OCI-LY7 (cell line): ENCODE results near the gene TMEM33. TPM values are rescaled to one million over a fixed set of nuclear protein-coding genes. Genes with fewer than 3 reads are reported as not detected.
"Not testable (repeated sequence)": the region's sequence is repeated elsewhere in the genome, so short reads cannot be mapped to it uniquely, and the experiment has no call there.

Experiments used
- BruUV-seq: library from RNA; stranded (reverse); fragments of 400-500 nt; replicated peaks from 2 replicates; lab custom pipeline; 2021; lab: Mats Ljungman, UMichigan
- CTCF ChIA-PET: fragments of 300-600 bp; sonication (Branson Sonifier 250); formaldehyde crosslinking; loops from one replicate; lab custom pipeline; 2022; ENCODE audit warnings: antibody characterized with exemption; ENCODE audit not compliant: unreplicated experiment; lab: Charles Lee
- POLR2A ChIA-PET: fragments of 300-600 bp; sonication (Branson Sonifier 250); formaldehyde crosslinking; loops from one replicate; lab custom pipeline; 2022; ENCODE audit warnings: antibody characterized with exemption; lab: Charles Lee
- DNase-seq: peaks from one replicate; pipeline ENCODE4 v3.0.0-alpha.2; 2015; ENCODE audit warnings: low spot score
- H2AFZ ChIP-seq: fragments of 200-600 bp; sonication (generic), shearing (Covaris generic); 2 replicates; pipeline ENCODE4 v1.6.1; 2014; ENCODE audit warnings: mild to moderate bottlenecking, antibody characterized with exemption, low read length, moderate library complexity
- H3K27ac ChIP-seq: fragments of 200-600 bp; sonication (generic); 2 replicates; pipeline ENCODE4 v1.5.1; 2014; ENCODE audit warnings: mixed run types, low read depth, mild to moderate bottlenecking, moderate library complexity, low read length, inconsistent platforms; ENCODE audit not compliant: poor library complexity, severe bottlenecking
- H3K36me3 ChIP-seq: fragments of 200-600 bp; sonication (generic); 2 replicates; pipeline ENCODE4 v1.6.1; 2014; ENCODE audit warnings: mild to moderate bottlenecking, antibody characterized with exemption, low read length, moderate library complexity, mixed read lengths; ENCODE audit not compliant: insufficient read depth
- H3K4me1 ChIP-seq: fragments of 200-600 bp; sonication (generic); 2 replicates; pipeline ENCODE4 v1.5.1; 2014; ENCODE audit warnings: mild to moderate bottlenecking, low read length; ENCODE audit not compliant: insufficient read depth, poor library complexity, severe bottlenecking
- H3K4me2 ChIP-seq: fragments of 200-600 bp; sonication (generic); 2 replicates; pipeline ENCODE4 v1.6.1; 2014; ENCODE audit warnings: mild to moderate bottlenecking, low read length
- H3K4me3 ChIP-seq: fragments of 200-600 bp; sonication (generic); 2 replicates; pipeline ENCODE4 v1.5.1; 2014; ENCODE audit warnings: mild to moderate bottlenecking, low read depth, low read length; ENCODE audit not compliant: poor library complexity, severe bottlenecking
- H3K79me2 ChIP-seq: fragments of 200-600 bp; sonication (generic); 2 replicates; pipeline ENCODE4 v1.6.1; 2016; ENCODE audit warnings: low read depth, mild to moderate bottlenecking, low read length, moderate library complexity, mixed read lengths; ENCODE audit not compliant: insufficient read depth
- H3K9me2 ChIP-seq: fragments of 200-600 bp; sonication (generic); 2 replicates; pipeline ENCODE4 v1.6.1; 2016; ENCODE audit warnings: mild to moderate bottlenecking, low read length, mixed read lengths; ENCODE audit not compliant: insufficient read depth
- H3K9me3 ChIP-seq: fragments of 200-600 bp; sonication (generic); 2 replicates; pipeline ENCODE4 v1.6.1; 2014; ENCODE audit warnings: mild to moderate bottlenecking, mixed run types, low read length, mixed read lengths
- H4K20me1 ChIP-seq: fragments of 200-600 bp; sonication (generic); 2 replicates; pipeline ENCODE4 v1.6.1; 2014; ENCODE audit warnings: mild to moderate bottlenecking, antibody characterized with exemption, low read length, moderate library complexity, mixed read lengths; ENCODE audit not compliant: insufficient read depth
- EZH2phosphoT487 ChIP-seq: fragments of 200-600 bp; sonication (generic); IDR thresholded peaks from 2 replicates; pipeline ENCODE4 v1.6.1; 2018; ENCODE audit warnings: low read depth, borderline replicate concordance, mild to moderate bottlenecking, mixed run types, antibody characterized with exemption, low read length, moderate library complexity, mixed read lengths
- intact Hi-C: fragments of 100-400 bp; cut with micrococcal nuclease; formaldehyde crosslinking; loops from one replicate; pipeline ENCODE4 v1.10.0; 2022; ENCODE audit not compliant: unreplicated experiment
- total RNA-seq, 2 experiments: library from RNA; depleted of rRNA in 1 of 2; stranded (reverse); fragments of >200 nt in 1 of 2; shearing (Covaris generic) in 1 of 2; gene quantifications; 2 replicates each; pipeline ENCODE4 v1.2.3, GENCODE V29; 2014 to 2022
- TF ChIP-seq, protein P1 (sequence below): fragments of 200-600 bp; sonication (generic); conservative IDR thresholded peaks from 2 replicates; pipeline ENCODE4 v1.5.1; 2014; ENCODE audit warnings: mild to moderate bottlenecking, antibody characterized with exemption, low read length, moderate library complexity, mixed read lengths

Gene TMEM33
- total RNA-seq, 2 experiments from 2014 or later, result 25.7 to 46.6 TPM

DNA sequence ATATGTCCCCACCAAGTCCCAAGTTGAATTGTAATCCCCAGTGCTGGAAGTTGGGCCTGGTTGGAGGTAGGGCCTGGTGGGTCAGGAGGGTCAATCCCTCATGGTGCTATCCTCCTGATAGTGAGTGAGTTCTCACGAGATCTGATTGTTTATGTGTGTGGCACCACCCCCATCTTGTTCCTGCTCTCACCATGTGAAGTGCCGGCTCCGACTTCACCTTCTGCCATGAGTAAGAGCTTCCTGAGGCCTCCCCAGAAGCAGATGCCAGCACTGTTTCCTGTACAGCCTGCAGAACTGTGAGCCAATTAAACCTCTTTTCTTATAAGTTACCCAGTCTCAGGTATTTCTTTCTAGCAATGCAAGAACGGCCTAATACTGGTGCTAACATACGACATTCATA lies 22.7 kb upstream of the TMEM33 start:
- CTCF ChIA-PET, result no interaction called here
- H3K9me2 ChIP-seq, result no peaks in the 10 kb centered on the region
- no peaks in the 10 kb centered on the region for H3K4me1 ChIP-seq
- no peaks in the 10 kb centered on the region for H3K9me3 ChIP-seq
- H3K4me2 ChIP-seq, result no peak overlapping the region
- TF ChIP-seq EZH2phosphoT487, result no peak
- TF ChIP-seq, protein P1, sequence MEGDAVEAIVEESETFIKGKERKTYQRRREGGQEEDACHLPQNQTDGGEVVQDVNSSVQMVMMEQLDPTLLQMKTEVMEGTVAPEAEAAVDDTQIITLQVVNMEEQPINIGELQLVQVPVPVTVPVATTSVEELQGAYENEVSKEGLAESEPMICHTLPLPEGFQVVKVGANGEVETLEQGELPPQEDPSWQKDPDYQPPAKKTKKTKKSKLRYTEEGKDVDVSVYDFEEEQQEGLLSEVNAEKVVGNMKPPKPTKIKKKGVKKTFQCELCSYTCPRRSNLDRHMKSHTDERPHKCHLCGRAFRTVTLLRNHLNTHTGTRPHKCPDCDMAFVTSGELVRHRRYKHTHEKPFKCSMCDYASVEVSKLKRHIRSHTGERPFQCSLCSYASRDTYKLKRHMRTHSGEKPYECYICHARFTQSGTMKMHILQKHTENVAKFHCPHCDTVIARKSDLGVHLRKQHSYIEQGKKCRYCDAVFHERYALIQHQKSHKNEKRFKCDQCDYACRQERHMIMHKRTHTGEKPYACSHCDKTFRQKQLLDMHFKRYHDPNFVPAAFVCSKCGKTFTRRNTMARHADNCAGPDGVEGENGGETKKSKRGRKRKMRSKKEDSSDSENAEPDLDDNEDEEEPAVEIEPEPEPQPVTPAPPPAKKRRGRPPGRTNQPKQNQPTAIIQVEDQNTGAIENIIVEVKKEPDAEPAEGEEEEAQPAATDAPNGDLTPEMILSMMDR, result no peak
- no peak overlapping the region for H2AFZ ChIP-seq
- no TSS peak for BruUV-seq
- POLR2A ChIA-PET, result no interaction called here
- intact Hi-C loops, result no loop called here
- no peak overlapping the region for H3K27ac ChIP-seq
- no peak for DNase-seq
- H3K36me3 ChIP-seq, result no peaks in the 10 kb centered on the region
- H4K20me1 ChIP-seq, result no peaks in the 10 kb centered on the region
- H3K4me3 ChIP-seq, result no peak overlapping the region
- no peaks in the 10 kb centered on the region for H3K79me2 ChIP-seq

GRCh38 chr4:41913509-41913908 lies 21.7 kb upstream of the TMEM33 start:
- TF ChIP-seq, protein P1, result no peak
- Histone ChIP-seq H3K4me3 (no peak overlapping the region), H3K4me2 (no peak overlapping the region), H2AFZ (no peak overlapping the region), H3K9me2 (no peaks in the 10 kb centered on the region), H3K9me3 (no peaks in the 10 kb centered on the region), H3K27ac (no peak overlapping the region), H3K4me1 (no peaks in the 10 kb centered on the region), H3K79me2 (no peaks in the 10 kb centered on the region), H4K20me1 (no peaks in the 10 kb centered on the region), H3K36me3 (no peaks in the 10 kb centered on the region)
- POLR2A ChIA-PET, result interaction anchor here (0.7 kb wide), 1 partner anchor 346 kb away, joined by 3 read pairs; no protein-coding TSS in a partner anchor
- intact Hi-C loops, result no loop called here
- DNase-seq, result no peak
- BruUV-seq, result no TSS peak
- CTCF ChIA-PET, result interaction anchor here (0.6 kb wide), 1 partner anchor 11 kb away, joined by 4 read pairs; no protein-coding TSS in a partner anchor

- CTCF ChIA-PET, result no interaction called here
- no peak for DNase-seq
- Histone ChIP-seq H3K79me2 (no peaks in the 10 kb centered on the region), H3K4me3 (no peak overlapping the region), H3K4me1 (no peaks in the 10 kb centered on the region), H3K27ac (no peak overlapping the region), H3K4me2 (no peak overlapping the region), H2AFZ (no peak overlapping the region), H3K9me2 (no peaks in the 10 kb centered on the region), H3K9me3 (no peaks in the 10 kb centered on the region), H3K36me3 (no peaks in the 10 kb centered on the region), H4K20me1 (no peaks in the 10 kb centered on the region)
- TF ChIP-seq EZH2phosphoT487, result no peak
- TF ChIP-seq, protein P1, result no peak
- BruUV-seq, result no TSS peak
- POLR2A ChIA-PET, result no interaction called here
- intact Hi-C loops, result no loop called here
These were observed 17.0 kb upstream of the TMEM33 start for GRCh38 chr4:41918278-41918677.

DNA sequence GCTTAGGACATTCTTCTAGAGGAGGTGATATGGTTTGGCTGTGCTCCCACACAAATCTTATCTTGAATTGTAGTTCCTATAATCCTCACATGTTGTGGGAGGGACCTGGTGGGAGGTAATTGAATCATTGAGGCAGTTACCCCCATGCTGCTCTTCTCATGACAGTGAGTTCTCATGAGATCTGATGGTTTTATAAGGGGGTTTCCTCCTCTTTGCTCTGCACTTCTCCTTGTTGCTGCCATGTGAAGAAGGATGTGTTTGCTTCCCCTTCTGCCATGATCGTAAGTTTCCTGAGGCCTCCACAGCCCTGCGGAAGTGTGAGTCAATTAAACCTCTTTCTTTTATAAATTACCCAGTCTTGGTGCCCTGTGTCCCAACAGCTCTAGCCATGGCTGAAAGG lies 14.8 kb upstream of the TMEM33 start:
- H3K9me2 ChIP-seq, H3K4me1 ChIP-seq, POLR2A ChIA-PET, intact Hi-C loops, H3K36me3 ChIP-seq, DNase-seq, H3K79me2 ChIP-seq, H2AFZ ChIP-seq, H3K4me2 ChIP-seq, H4K20me1 ChIP-seq, BruUV-seq, H3K27ac ChIP-seq, CTCF ChIA-PET, H3K9me3 ChIP-seq, H3K4me3 ChIP-seq: not testable (repeated sequence)
